Kidney epithelial cell (primary cell): Measurements from ENCODE around the gene ULBP2. TPM values are rescaled to one million over a fixed set of nuclear protein-coding genes. Genes with fewer than 3 reads are reported as not detected.
"Not testable (repeated sequence)": the region's sequence is repeated elsewhere in the genome, so short reads cannot be mapped to it uniquely, and the experiment has no call there.

Experiments used
- DNase-seq: peaks from one replicate; pipeline ENCODE4 v3.0.0-alpha.2; 2010; ENCODE audit warnings: low read depth
- H3K27me3 ChIP-seq: 2 replicates; pipeline ENCODE4 v1.6.0; 2011; ENCODE audit warnings: low read length; ENCODE audit not compliant: control insufficient read depth, insufficient read depth
- H3K36me3 ChIP-seq: 2 replicates; pipeline ENCODE4 v1.5.1; 2011; ENCODE audit warnings: low read length; ENCODE audit not compliant: control insufficient read depth, insufficient read depth
- H3K4me3 ChIP-seq: 2 replicates; pipeline ENCODE4 v1.5.1; 2011; ENCODE audit warnings: low read depth, mild to moderate bottlenecking, control low read depth, low read length
- total RNA-seq: library from RNA; depleted of rRNA; stranded (reverse); fragments of >200 nt; gene quantifications from 2 replicates; pipeline ENCODE4 v1.2.3, GENCODE V29; 2015
- TF ChIP-seq, protein P1 (sequence below): IDR thresholded peaks from 2 replicates; pipeline ENCODE4 v1.5.1; 2011; ENCODE audit warnings: mild to moderate bottlenecking, moderate library complexity, low read length, control low read depth, inconsistent platforms; ENCODE audit not compliant: insufficient read depth, poor library complexity, severe bottlenecking

The ULBP2 gene
- total RNA-seq, 1 donor from 2014 or later, result 3.5 TPM

DNA sequence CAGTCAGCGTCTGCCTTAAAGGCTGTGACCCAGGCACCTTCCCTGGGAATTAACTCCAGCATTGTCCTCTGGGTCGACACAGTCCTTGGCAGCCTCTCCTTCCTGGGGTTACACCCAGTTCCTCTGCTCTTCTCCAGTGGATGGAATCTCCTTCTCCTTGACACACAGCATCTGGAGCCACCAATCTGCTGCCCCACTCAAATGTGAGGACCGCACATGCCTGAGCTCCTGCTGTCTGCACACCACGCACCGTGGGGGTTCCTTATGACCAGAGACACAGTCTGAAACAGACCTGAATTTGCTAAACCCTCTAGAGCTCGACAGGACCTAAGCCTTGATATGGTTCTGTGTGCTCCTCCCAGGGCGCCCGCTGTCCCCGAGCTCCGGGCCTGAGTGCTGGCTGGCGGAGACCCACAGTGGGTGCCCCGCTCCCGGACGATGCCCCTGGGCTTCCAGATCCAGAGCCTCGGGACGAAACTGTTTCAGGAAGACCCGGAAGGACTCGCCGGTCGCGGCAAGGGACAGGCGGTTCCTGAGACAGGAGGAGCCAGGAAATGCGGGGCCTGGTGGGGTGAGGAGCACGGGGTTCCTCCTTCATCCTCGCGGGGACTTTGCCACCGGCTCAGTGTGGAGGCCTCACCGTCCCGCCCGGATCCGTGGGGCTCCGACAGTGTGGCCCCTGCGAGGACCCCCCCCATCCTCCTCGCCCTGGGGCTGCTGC, 16.4 kb upstream of the ULBP2 start:
- Histone ChIP-seq H3K4me3 (peak overlapping the region; percentile 35), H3K27me3 (peaks cover 16% of the 10 kb centered on the region), H3K36me3 (no peaks in the 10 kb centered on the region)
- DNase-seq, result no peak
- TF ChIP-seq, protein P1, sequence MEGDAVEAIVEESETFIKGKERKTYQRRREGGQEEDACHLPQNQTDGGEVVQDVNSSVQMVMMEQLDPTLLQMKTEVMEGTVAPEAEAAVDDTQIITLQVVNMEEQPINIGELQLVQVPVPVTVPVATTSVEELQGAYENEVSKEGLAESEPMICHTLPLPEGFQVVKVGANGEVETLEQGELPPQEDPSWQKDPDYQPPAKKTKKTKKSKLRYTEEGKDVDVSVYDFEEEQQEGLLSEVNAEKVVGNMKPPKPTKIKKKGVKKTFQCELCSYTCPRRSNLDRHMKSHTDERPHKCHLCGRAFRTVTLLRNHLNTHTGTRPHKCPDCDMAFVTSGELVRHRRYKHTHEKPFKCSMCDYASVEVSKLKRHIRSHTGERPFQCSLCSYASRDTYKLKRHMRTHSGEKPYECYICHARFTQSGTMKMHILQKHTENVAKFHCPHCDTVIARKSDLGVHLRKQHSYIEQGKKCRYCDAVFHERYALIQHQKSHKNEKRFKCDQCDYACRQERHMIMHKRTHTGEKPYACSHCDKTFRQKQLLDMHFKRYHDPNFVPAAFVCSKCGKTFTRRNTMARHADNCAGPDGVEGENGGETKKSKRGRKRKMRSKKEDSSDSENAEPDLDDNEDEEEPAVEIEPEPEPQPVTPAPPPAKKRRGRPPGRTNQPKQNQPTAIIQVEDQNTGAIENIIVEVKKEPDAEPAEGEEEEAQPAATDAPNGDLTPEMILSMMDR, result no peak

DNA sequence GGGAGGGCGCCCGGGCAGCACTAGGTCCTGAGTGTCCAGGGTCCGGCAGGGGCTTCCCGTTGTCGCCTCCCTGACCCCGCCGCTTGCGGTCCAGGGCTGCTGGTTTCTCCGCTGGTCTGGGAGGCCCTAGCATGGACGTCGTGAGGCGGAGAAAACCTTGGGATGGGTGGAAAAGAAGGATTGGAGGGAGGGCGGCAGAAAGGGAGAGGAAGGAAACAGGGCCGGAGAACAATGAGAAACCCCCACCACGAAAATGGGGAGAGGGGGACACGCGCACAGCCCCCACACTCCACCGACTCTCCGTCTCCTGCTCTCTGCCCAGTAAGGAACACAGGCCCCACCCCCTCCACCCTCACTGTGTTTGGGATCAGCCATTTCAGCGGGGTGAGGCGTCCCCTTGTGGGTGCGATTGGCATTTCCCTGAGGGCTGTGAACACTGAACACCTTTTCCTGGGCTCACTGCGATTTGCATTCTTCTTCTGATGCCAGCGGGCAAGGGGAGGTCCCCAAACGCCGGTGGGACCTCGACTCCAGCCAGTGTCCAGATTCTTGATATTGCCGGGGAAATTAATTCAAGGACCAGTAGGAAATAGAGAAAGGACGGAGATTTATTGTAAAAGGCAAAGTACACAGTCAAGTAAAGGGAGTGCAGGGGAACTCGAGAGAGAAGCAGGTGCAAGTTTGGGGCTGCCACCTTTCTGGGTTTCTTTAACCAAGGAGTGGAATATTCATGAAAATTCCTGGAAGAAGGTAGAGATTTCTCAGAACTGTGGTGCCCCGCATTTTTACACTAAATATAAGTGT, 15.6 kb upstream of the ULBP2 start:
- Histone ChIP-seq H3K27me3 (peaks cover 16% of the 10 kb centered on the region), H3K36me3 (no peaks in the 10 kb centered on the region), H3K4me3 (peak overlapping the region; percentile 35)
- TF ChIP-seq, protein P1, result peak; percentile 97
- peak; percentile 23 for DNase-seq

DNA sequence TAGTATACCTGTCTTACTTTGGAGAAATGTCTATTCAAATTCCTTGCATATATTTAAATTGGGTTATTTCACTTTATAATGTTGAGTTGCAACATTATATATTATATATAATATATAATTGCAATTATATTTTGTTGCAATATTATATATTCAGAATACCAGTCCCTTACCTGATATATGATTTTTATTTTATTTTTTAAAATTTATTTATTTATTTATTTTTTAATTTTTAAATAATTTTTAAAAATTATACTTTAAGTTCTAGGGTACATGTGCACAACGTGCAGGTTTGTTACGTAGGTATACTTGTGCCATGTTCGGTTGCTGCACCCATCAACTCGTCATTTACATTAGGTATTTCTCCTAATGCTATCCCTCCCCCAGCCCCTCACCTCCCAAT, 14.8 kb upstream of the ULBP2 start:
- not testable (repeated sequence) for DNase-seq, H3K36me3 ChIP-seq, H3K4me3 ChIP-seq
- peaks cover 20% of the 10 kb centered on the region for H3K27me3 ChIP-seq

DNA sequence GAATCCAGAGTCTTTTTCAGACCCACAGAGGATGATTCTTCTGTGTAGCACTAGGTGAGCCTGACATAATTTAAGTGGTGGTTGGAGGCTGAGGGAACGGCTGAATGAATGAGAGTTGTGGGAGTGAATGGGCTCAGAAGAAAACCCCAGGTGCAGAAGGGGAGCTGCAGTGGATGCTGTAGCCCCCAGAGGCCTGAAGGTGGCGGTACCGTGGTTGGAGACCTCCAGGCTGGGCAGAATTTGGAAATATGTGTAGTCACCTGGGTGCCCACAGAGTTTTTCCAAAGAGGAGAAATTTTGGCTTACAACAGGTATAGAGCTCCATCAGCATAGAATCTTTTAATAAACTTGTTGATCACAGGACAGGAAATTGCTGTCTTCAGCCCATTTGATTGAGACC, 12.4 kb upstream of the ULBP2 start:
- Histone ChIP-seq H3K4me3 (no peak overlapping the region), H3K36me3 (no peaks in the 10 kb centered on the region), H3K27me3 (peaks cover 22% of the 10 kb centered on the region)
- TF ChIP-seq, protein P1, result peak; percentile 54
- no peak for DNase-seq

DNA sequence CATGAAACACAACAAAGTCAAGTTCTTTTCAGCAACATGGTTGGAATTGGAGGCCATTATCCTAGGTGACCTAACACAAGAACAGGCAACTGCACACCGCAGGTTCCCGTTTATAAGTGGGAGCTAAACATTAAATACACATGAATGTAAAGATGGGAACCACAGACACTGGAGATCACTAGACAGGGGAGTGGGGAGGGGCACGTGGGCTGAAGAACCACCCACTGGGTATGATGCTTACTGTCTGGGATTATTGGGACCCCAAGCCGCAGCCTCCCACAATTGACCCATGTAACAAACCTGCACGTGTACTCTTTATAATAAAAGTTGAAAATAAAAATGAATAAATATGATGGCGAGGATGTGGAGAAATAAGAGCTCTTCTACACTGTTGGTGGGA, 10.3 kb upstream of the ULBP2 start:
- no peak for DNase-seq
- H3K36me3 ChIP-seq, result no peaks in the 10 kb centered on the region
- peaks cover 28% of the 10 kb centered on the region for H3K27me3 ChIP-seq
- TF ChIP-seq, protein P1, result no peak
- no peak overlapping the region for H3K4me3 ChIP-seq

DNA sequence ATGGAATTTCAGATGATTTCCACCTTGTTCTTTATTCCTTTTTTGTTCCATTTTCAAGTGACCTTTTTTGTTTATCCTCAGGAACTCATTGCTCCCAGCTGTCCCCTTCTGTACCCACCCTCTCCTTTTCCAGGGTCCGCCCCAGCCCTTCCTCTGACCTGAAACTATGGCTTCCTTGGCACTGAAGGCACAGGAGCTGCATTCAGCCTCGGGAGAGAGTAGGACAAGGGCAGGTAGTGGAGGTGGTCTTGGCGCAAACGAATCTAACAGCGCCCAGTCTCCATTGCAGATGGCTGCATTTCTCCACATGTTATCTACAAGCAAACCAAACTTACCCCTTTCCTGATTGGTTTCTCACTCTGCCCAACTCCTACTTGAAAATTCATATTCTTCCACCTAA, 8.8 kb upstream of the ULBP2 start:
- peaks cover 37% of the 10 kb centered on the region for H3K27me3 ChIP-seq
- no peak overlapping the region for H3K4me3 ChIP-seq
- TF ChIP-seq, protein P1, result no peak
- DNase-seq, result no peak
- H3K36me3 ChIP-seq, result no peaks in the 10 kb centered on the region
